Measurements from ENCODE around the gene RAD51B. TPM values are rescaled to one million over a fixed set of nuclear protein-coding genes. Genes with fewer than 3 reads are reported as not detected.
A peak's percentile ranks its signal among the peaks of the same experiment; 100 is the strongest.

RAD51B gene
- total RNA-seq, 4 donors from 2014 or later, result 5.0 to 31.8 (median 20.6) TPM

DNA sequence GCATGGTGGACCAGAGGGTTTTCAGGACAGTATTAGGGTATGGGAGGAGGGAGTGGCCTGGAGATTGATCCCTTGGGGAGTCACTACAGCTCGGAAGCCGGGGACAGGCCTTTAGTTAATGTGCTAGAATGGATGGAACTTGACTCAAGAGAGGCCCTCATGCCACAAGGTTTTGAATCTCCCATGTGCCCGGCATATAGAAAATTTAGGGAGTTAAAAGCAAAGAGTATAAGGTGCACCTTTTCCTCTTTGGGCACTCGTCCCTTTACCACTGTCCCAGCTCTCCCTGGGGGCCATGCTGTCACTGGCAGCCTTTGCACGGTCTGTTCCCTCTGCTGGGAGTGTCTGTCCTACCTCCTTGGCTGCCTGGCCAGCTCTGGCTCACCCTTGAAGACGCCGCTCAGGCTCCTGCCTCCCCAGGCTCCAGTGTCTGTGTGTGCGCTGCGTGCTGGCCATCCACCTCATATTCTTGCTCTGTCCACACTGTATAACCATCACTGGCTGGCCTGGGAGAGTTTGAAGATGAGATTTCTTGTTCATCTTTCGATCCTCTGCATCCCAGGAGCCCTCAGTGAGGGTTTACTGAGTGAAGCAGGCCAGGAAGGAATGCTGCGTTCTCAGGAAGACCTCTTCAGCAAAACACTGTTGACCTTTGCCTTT lies 811.9 kb downstream of the RAD51B start:
- Histone ChIP-seq H3K36me3 (no peaks in the 10 kb centered on the region), H3K4me3 (no peak overlapping the region), H3K4me1 (peaks cover 10 to 48% (median 18%) of the 10 kb centered on the region in 4 donors), H3K9me3 (no peaks in the 10 kb centered on the region), H3K27ac (peak overlapping the region; percentile 66 to 80 (median 75)), H3K27me3 (no peaks in the 10 kb centered on the region)
- WGBS, 2 donors (ENCODE audit: low coverage in 1 of 2), result 89 to 90% methylated on average over 2 to 11 of the region's 11 CpGs
- intact Hi-C loops (cut with DNase I; ENCODE audit: low total_unique reads), result no loop called here
- in situ Hi-C loops (cut with MboI; ENCODE audit: low pct_ligation_motif_present in 1 of 4, low pct_unique_long_range_greater_than_20kb in 1 of 4, low sequenced_read_pairs in 3 of 4), result no loop called here
- DNase-seq, result no peak
- TF ChIP-seq, protein P1, sequence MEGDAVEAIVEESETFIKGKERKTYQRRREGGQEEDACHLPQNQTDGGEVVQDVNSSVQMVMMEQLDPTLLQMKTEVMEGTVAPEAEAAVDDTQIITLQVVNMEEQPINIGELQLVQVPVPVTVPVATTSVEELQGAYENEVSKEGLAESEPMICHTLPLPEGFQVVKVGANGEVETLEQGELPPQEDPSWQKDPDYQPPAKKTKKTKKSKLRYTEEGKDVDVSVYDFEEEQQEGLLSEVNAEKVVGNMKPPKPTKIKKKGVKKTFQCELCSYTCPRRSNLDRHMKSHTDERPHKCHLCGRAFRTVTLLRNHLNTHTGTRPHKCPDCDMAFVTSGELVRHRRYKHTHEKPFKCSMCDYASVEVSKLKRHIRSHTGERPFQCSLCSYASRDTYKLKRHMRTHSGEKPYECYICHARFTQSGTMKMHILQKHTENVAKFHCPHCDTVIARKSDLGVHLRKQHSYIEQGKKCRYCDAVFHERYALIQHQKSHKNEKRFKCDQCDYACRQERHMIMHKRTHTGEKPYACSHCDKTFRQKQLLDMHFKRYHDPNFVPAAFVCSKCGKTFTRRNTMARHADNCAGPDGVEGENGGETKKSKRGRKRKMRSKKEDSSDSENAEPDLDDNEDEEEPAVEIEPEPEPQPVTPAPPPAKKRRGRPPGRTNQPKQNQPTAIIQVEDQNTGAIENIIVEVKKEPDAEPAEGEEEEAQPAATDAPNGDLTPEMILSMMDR (IDR thresholded peaks at IDR 0.05), result no peak
- TF ChIP-seq POLR2AphosphoS5 (IDR thresholded peaks at IDR 0.05), result no peak
- no peak for TF ChIP-seq EP300 (IDR thresholded peaks at IDR 0.05; ENCODE audit: low read depth)
- no peak for TF ChIP-seq POLR2A (IDR thresholded peaks at IDR 0.05)

DNA sequence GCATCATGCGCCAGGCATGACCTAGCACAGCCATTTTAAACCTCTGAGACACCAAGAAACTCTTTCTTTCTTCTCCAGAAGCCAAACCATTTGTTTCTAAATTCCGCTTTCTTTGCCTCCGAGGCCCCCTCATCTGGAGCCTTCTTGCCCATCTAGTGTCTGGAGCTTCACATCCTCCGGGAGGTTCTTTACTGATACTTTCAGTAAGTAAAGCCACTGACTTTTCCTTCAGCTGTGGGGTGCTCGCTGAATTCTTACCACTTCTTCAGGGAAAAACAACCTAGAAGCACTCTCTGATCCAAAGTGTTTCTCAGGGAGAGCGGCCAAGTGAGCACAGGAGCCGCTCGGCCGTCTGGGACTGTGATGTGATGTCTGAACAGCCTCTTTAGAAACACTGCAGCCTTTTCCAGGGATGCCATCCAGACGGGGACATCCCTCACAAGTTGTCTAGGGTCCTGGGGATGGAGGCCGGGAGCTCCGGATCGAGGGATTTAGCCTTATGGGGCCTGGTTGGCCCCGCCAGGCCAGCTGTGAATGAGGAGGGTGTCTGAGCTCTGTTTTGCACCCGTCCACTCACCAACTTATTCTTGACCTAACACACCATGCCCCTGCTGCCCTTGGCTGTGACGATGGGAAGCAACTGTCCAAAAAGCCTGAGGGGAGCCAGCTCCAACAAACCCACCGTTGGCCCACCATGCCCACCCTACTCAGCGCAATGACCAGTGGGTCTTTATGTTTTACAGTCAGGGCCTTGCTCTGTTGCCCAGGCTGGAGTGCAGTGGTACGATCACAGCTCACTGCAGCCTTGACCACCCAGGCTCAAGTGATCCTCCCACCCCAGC lies 812.7 kb downstream of the RAD51B start:
- intact Hi-C loops (cut with DNase I; ENCODE audit: low total_unique reads), result no loop called here
- TF ChIP-seq POLR2AphosphoS5 (IDR thresholded peaks at IDR 0.05) (no peak), POLR2A (IDR thresholded peaks at IDR 0.05) (no peak), EP300 (IDR thresholded peaks at IDR 0.05; ENCODE audit: low read depth) (no peak)
- TF ChIP-seq, protein P1 (IDR thresholded peaks at IDR 0.05), result no peak
- Histone ChIP-seq H3K4me3 (no peak overlapping the region), H3K27me3 (no peaks in the 10 kb centered on the region), H3K36me3 (no peaks in the 10 kb centered on the region), H3K4me1 (peaks cover 10 to 52% (median 23%) of the 10 kb centered on the region in 4 donors), H3K27ac (peak overlapping the region; percentile 66 to 80 (median 75)), H3K9me3 (no peaks in the 10 kb centered on the region)
- no peak for DNase-seq
- whole genome bisulfite sequencing, 2 donors (ENCODE audit: low coverage in 1 of 2), result 88 to 90% methylated on average over 6 to 19 of the region's 19 CpGs
- in situ Hi-C loops (cut with MboI; ENCODE audit: low pct_ligation_motif_present in 1 of 4, low pct_unique_long_range_greater_than_20kb in 1 of 4, low sequenced_read_pairs in 3 of 4), result no loop called here

DNA sequence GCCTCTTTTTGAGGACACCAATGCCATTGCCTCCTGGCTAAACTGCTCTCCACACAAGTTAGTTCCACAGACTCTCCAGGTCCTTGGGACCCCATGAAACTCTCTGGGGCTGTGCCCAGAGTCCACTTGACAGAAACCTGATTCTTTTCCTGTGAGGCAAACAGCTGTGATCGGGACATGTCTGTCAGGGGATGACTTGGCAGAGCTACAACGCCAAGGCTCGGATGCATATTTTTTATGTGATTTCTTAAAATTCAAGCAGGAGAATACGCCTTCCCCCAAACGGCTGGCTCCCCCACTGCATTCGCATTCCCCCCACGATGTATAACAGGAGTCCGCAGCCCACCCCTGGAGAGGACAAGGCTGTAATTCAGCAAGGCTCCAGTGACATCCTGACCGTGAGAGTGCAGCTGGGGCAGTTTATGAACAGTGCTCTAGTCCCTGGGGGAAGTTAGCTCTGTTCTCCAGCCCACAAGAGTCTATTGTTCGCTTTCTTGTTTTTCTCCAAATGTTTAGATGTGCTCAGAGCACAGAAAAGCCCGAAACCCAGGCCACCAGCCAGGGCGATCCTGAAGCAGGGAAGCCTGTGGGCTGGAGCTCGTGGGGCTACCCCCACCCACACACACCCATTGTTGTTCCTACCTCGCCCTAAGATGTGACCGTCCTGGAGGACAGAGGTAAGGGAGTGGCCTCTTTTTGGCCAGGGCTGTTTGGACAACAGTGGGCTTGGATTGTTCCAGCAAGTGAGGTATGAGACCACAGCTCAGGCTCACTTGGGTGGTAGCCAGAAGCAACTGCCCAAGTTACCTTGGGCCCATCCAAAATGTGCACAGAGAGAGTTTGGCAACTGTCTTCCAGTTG lies 813.8 kb downstream of the RAD51B start:
- Histone ChIP-seq H3K27me3 (no peaks in the 10 kb centered on the region), H3K9me3 (no peaks in the 10 kb centered on the region), H3K36me3 (no peaks in the 10 kb centered on the region), H3K4me3 (no peak overlapping the region), H3K27ac (peak overlapping the region; percentile 66 to 80 (median 75)), H3K4me1 (peaks cover 10 to 51% (median 29%) of the 10 kb centered on the region in 4 donors)
- intact Hi-C loops (cut with DNase I; ENCODE audit: low total_unique reads) (no loop called here), in situ Hi-C loops (cut with MboI; ENCODE audit: low pct_ligation_motif_present in 1 of 4, low pct_unique_long_range_greater_than_20kb in 1 of 4, low sequenced_read_pairs in 3 of 4) (no loop called here)
- 19 to 53% methylated on average over 3 to 15 of the region's 15 CpGs for WGBS, 2 donors (ENCODE audit: low coverage in 1 of 2)
- TF ChIP-seq POLR2A (IDR thresholded peaks at IDR 0.05), result no peak
- no peak for TF ChIP-seq EP300 (IDR thresholded peaks at IDR 0.05; ENCODE audit: low read depth)
- TF ChIP-seq POLR2AphosphoS5 (IDR thresholded peaks at IDR 0.05), result no peak
- TF ChIP-seq, protein P1 (IDR thresholded peaks at IDR 0.05), result no peak
- DNase-seq, result no peak
